Mucosa of gallbladder (tissue), 1 donor: ENCODE results near the gene FGA. TPM values are rescaled to one million over a fixed set of nuclear protein-coding genes. Genes with fewer than 3 reads are reported as not detected.

Experiments
- DNase-seq: peaks from one replicate; pipeline ENCODE4 v3.0.0-alpha.2; 2020; ENCODE audit warnings: low spot score
- total RNA-seq: library from RNA; stranded (reverse); gene quantifications from one replicate; pipeline ENCODE4 v1.2.1, GENCODE V29; 2021
- donor health status: DM: no; HTN: no; CAD: no.

Gene FGA
- total RNA-seq, 1 donor from 2014 or later: 20.9 TPM

- DNase-seq: no peak
These were observed 10.6 kb downstream of the FGA start for GRCh38 chr4:154579927-154580326.

DNA sequence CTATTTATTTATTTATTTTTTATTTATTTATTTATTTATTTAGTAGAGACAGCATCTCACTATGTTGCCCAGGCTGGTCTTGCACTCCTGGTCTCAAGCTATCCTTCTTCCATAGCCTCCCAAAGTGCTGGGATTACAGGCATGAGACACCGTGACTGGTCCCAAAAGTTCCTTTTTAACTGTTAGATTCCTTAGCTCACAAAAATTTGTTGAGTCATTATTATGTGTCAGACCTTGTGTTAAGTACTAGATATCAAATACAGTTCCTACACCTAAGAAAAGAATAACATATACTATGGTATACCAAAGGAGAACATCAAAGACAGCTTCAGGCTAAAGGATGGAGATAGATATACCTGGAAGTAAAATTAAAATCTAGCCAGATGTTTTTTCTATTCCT is 11.6 kb downstream of the FGA start:
- DNase-seq: no peak

GRCh38 chr4:154577324-154577723 is 13.2 kb downstream of the FGA start:
- no peak for DNase-seq

- no peak for DNase-seq
These were observed 16.2 kb downstream of the FGA start for GRCh38 chr4:154574311-154574710.

- no peak for DNase-seq
These were observed 17.2 kb downstream of the FGA start for GRCh38 chr4:154573190-154573870.

DNA sequence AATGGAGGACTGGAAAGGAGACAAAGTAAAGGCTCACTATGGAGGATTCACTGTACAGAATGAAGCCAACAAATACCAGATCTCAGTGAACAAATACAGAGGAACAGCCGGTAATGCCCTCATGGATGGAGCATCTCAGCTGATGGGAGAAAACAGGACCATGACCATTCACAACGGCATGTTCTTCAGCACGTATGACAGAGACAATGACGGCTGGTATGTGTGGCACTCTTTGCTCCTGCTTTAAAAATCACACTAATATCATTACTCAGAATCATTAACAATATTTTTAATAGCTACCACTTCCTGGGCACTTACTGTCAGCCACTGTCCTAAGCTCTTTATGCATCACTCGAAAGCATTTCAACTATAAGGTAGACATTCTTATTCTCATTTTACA is 21.0 kb downstream of the FGA start:
- DNase-seq: no peak

GRCh38 chr4:154569028-154569427 is 21.5 kb downstream of the FGA start:
- no peak for DNase-seq

GRCh38 chr4:154566639-154567204 is 23.8 kb downstream of the FGA start:
- DNase-seq: no peak

DNA sequence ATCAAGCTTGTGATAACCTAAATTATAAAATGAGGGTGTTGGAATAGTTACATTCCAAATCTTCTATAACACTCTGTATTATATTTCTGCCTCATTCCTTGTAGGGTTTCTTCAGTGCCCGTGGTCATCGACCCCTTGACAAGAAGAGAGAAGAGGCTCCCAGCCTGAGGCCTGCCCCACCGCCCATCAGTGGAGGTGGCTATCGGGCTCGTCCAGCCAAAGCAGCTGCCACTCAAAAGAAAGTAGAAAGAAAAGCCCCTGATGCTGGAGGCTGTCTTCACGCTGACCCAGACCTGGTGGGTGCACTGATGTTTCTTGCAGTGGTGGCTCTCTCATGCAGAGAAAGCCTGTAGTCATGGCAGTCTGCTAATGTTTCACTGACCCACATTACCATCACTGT is 24.8 kb downstream of the FGA start:
- DNase-seq: no peak

- no peak for DNase-seq
These were observed 26.2 kb downstream of the FGA start for GRCh38 chr4:154564311-154564710.

GRCh38 chr4:154562697-154563254 is 27.8 kb downstream of the FGA start, which contains the start of gene FGB:
Gene FGB, plus strand, starts transcription at chr4:154563011. Its CDS starts 8 bp downstream, at chr4:154563019.
- DNase-seq: no peak

DNA sequence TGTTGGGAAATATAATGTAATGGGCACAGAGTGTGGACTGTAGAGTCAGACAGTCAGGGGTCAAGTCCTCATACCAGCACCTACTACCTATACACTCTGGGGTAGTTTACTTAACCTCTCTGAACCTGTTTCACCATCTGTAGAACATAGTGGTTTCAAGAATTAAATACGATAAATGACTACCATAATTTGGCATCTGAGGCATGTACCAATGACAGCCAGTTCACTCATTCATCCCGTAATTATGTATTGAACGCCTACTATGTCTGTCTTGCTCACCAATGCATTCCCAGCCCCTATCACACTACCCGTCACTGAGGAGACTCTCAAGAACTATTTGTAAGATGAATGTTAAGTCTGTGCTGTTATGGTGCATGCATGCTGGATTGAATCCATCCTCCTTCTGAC is 29.7 kb downstream of the FGA start:
- no peak for DNase-seq

DNA sequence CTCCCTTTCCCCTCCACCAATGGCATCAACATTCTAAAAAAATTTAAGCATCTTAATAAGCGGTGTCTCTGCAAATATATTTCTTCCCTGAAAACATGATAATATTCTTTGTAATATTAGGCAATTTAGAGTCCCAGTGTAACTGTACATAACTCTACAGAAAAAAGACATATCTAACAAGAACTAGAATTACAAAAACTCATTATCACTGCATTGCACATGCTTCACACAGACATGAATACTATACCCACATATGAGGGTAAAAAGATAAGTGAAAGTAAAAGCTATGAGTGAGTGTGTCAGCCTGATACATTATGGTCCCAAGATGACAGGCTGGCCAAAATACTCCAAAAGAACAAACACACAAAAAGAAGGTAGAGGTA is 30.1 kb downstream of the FGA start:
- no peak for DNase-seq

DNA sequence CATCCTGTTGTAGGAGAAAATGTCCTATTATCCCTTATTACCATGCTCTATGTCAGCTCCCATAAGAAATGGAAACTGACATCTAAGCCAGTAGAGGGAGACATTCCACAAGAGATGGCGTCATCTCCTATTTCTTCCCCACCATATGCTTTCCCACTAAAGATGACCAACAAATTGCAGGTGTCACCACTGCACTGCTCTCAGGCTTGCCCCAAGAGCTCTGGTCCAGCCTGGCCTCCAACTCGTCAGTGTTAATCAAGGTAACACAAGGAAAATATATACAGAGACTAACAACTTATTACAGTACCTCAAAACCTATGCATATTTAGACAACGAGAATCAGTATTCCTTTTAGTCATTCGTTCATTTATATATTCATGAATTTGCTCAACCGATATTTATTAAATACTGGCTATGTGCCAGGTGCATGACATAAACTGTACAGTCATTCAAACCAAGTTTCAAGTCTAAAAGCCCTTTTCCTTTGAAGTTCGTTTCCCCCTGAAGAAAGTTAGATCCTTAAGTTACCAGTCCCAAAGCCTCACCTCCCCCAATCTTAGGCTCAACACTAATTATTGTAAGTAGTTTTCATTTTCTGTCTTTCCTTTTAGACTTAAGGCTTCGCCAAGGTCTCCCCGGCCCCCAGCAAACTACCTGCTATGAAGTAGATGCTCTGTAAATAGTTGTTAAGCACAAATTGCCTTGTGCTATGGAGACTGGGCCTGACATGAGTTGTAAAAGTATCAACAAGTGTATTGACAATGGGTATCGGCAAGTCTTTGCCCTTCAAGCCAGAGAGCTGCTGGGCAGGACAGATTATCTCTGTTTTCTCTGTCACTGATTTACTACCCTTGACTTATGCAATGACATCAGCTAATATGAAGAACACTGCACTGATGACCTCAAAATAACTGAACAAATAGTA is 30.8 kb downstream of the FGA start:
- peak; percentile 41 for DNase-seq

GRCh38 chr4:154559141-154559493 is 31.4 kb downstream of the FGA start:
- no peak for DNase-seq

- peak; percentile 78 for DNase-seq
These were observed 38.5 kb downstream of the FGA start for GRCh38 chr4:154551872-154552686.

DNA sequence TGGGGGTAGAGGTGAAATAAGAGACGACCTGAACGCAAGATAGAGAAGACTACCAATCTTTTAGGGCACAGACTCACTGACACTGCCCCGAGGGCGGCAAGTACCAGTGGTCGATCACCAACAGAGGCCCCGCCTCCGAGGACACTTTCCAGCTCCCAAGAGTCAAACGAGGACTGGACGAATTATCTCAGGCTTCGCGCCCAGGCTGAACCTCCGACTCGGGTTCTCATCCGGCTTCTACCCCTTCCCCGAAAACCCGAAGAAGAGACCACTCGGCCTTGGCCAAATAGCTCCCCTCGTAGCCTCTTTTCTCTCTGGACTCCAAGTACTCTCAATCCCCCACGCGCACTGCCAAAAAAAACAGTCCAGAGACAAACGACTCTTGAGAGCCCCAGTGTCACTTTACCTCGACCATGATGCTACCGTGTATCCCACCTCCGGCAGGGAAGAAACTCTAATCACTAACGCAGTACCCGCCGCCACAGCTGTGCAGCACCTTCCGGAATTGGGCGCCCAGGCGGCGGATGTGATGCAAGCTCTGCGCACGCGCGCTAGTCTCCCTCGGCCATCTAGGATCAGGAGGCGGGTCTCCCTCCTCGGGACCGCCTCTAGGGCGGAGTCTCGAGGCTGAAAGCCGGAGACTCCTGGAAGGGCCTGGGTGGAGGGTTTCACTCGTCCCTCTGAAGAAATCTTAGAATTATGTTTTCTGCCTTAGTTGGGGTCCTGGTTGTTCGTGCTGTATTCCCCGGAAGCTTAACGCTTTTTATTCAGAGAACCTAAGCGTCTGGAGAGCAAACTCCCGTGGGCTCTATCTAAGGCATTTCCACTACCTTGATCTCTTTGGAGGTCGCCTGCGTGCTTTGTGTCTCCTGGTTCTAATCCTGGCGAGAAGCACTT is 40.4 kb downstream of the FGA start, which contains the start of gene PLRG1:
Gene PLRG1, minus strand, starts transcription at position 507 of the 897 bp plus-strand sequence. Its CDS starts 92 bp downstream, at position 415.
- peak; percentile 97 for DNase-seq

DNA sequence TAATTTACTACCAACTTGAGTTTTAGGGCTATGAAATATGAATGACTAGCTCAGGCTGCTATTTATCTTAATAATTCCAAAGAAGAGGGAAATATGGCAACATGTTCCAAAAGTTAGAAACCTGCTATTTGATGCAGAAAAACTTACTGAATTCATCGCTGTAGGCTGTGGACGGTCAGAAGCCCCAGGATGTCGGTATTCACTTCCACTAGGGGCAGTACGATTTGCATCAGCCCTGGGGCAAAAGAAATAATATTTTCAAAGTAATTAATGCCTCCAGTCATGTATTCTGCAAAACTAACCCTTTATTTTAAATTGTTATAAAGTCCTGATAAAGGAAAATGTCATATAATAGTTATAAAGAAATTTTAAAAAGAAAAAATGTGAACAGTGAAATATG is 44.9 kb downstream of the FGA start:
- DNase-seq: no peak

DNA sequence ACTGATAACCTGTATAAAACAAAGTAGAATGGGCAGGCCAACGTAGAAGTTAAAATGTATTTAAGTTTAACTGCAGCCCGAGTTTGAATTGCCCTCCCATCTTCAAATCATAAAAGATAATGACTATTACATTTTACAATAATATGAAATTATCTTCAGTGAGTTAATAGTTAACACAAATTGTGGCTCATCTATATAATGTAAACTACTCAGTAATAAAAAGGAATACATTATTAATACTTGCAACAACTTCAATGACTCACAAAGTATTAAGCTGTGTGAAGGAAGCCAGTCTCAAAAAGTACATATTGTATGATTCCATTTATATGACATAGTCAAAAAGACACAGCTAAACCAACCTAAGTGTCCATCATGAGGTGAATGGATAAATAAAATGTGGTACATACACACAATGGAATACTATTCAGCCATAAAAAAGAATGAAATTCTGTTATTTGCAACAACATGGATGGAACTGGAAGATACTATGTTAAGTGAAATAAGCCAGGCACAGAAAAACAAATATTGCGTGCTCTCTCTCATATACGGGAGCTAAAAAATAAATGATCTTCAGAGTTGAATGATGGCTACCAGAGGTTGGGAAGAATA is 48.2 kb downstream of the FGA start:
- DNase-seq: no peak
